ENCODE data around the gene ANKS4B.
"Not testable (repeated sequence)": the region's sequence is repeated elsewhere in the genome, so short reads cannot be mapped to it uniquely, and the experiment has no call there.

The ANKS4B gene

GRCh38 chr16:21218153-21218552 lies 15.3 kb upstream of the ANKS4B start:
- no peak for DNase-seq (ENCODE audit: low read depth)

GRCh38 chr16:21219551-21219950 lies 13.9 kb upstream of the ANKS4B start:
- no peak for DNase-seq (ENCODE audit: low read depth)

GRCh38 chr16:21222495-21223337 lies 10.8 kb upstream of the ANKS4B start:
- no peak for DNase-seq (ENCODE audit: low read depth)

- DNase-seq (ENCODE audit: low read depth), result no peak
These were observed 9.7 kb upstream of the ANKS4B start for GRCh38 chr16:21223787-21224186.

DNA sequence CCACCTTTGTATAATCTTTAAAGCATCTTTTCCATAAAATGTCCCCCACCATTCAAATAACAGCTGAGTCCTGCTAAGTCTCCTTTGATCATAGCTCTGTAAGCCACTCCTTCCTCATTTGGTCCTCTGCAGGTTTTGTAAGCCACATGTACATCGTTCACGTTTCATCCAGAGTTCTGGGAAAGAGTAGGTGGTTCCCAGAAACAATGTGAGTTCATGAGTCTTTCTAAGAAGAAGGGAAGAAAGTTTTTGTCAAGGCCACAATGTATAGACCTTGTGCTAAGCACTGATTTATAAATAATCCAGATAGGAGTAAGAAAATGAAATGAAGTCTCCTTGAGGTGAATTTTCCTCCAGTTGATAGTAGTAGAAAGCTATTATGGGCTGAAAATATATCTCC lies 8.7 kb upstream of the ANKS4B start:
- no peak for DNase-seq (ENCODE audit: low read depth)

- no peak for DNase-seq (ENCODE audit: low read depth)
These were observed 6.8 kb upstream of the ANKS4B start for GRCh38 chr16:21226749-21227148.

DNA sequence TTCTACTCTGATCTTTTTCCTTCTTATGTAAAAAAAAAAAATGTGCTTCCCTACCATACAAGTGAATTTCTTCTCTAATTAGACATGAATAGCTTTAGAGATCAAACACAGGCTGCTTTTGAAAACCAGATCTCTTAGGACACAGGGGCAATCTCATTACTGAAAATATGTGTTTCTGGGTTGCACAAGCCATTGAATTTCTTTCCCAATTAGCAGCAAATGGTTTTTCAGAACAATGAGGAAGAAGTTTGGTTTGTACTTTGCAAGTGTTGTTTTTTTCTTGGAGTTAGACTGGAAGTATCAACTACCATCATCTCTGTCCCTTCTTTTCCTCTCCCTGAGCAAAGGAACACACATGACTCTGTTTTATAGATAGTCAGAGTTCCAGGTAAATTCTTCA lies 5.6 kb upstream of the ANKS4B start:
- DNase-seq (ENCODE audit: low read depth), result no peak

GRCh38 chr16:21228361-21228872 lies 5.1 kb upstream of the ANKS4B start:
- no peak for DNase-seq (ENCODE audit: low read depth)

DNA sequence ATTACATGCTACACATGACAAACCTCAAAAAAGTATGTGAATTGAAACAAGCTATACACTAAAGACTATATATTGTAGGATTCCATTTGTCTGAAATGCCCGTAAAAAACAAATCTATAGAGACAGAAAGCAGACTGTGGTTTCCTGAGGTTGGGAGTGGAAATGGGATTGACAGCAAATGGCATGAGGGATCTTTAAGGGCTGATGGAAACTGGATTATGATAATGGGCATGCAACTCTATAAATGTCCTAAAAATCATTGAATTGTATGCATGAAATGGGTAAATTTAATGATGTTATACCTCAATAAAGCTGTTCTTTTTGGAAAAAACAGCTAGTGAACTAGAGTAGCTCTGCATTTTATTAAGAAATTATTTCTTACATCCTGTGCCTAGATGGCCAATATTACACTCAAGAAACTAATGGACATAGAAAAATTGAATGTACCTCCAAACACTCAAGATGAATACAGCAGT lies 416 bp upstream of the ANKS4B start:
- no peak for DNase-seq (ENCODE audit: low read depth)

DNA sequence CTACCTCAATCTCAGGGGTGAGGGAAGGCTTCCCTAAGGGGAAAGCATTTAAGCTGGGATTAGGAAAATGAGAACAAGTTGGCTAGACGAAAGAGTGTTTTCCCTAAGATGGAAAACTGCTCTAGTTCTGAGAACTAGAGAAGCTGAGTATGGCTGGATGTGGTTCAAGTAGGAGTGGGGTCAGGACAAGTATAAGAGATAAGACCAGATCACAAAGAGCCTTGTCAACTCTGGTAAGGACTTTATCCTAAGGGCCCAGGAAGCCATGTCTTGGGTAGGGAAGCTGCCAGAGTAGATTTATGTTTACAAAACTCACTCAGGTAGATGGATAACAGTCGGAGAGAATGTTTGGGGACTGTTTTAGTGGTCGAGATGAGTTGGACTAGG lies 1.7 kb downstream of the ANKS4B start:
- no peak for DNase-seq (ENCODE audit: low read depth)

GRCh38 chr16:21236831-21237230 lies 3.3 kb downstream of the ANKS4B start:
- no peak for DNase-seq (ENCODE audit: low read depth)

DNA sequence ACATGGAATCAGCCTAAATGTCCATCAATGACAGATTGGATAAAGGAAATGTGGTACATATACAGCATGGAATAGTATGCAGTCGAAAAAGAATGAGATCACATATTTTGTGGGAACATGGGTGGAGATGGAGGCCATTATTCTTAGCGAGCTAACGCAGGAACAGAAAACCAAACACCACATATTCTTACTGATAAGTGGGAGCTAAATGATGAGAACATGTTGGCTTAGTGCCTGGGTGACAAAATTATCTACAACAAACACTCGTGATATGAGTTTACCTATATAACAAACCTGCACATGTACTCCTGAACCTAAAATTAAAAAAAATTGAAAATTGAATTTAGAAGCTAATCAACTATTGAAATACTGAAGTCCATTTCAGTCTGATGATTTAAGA lies 6.1 kb downstream of the ANKS4B start:
- DNase-seq (ENCODE audit: low read depth), result no peak

DNA sequence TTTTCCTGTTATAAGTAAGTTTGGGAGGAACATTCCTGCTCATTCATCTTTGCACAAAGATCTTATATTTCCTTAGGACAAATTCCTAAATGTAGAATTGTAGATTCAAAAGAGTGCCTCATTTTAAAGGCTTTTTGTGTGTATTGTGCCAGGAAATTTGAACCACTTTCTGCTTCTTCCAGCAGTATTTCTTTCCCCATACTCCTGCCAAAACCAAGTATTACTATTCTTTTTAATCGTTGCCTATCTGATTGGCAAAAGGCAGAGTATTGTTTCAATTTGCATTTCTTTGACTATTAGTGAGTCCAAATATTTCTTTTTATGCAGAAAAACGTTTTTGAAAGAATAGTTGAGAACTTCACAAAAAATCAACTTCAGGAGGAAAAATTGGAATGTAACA lies 9.3 kb downstream of the ANKS4B start:
- no peak for DNase-seq (ENCODE audit: low read depth)

DNA sequence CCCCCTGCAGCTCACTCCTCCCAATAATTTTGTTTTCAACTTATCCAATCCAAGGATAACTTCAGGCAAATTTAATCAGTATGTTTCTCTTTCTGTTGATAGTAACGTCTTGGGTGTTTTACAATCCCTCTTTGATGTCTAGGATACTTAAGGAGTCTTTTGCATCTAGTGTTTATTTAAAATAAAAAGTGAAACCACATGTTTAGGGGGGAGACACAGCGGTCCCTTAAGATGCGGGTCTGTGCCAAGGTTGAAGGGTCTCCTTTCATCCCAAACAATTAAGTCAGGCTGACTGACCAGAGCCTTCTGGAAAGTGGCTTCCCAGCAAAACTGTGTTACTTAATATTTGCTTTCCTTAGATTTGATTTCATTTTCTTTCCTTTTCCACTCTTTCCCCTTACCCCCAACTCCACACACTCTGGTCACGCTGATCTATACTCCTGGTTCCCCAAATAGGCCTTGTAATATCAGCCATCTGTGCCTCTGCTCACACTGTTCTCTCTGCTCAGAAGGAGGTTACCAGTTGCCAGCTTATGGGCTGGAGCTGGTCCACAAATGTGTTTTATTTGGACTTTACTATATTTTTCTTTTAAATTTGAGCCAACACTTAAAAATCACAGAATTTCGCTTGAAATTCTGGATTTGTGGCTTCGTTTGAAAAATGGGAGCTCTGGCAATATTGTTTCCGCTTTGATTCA lies 11.2 kb downstream of the ANKS4B start:
- DNase-seq (ENCODE audit: low read depth), result no peak

DNA sequence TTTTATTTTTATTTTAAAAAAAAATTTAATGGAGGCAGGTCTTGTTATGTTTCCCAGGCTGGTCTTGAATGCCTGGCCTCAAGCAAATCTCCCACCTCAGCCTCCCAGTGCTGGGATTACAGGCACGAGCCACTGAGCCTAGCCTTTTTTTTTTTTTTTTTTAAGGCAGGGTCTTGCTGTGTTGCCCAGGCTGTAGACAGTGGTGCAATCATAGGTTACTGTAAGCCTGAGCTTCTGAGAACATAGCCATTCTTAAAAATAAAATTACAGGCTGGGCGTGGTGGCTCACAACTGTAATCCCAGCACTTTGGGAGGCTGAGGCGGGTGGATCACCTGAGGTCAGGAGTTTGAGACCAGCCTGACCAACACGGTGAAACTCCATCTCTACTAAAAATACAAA lies 14.7 kb downstream of the ANKS4B start:
- DNase-seq (ENCODE audit: low read depth), result not testable (repeated sequence)

GRCh38 chr16:21250072-21250923 lies 16.8 kb downstream of the ANKS4B start:
- no peak for DNase-seq (ENCODE audit: low read depth)

DNA sequence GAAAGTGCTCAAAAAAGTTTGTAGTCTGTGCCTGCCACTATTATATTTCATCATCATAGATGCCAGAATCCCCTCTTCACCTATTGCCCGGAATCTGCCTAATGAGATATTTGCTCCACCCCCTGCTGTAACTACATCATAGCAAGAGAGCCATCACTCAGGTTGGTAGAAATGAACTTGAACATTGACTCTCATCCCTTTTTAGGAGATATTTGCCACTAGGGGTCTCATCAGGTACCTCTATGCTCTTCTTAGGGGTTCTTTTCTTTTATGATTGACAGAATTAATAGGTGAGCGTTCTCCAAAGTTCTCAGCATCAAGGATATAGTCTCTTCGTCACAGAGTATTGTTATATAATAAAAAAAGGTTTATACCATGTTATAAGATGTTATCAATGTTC lies 20.0 kb downstream of the ANKS4B start:
- DNase-seq (ENCODE audit: low read depth), result no peak

GRCh38 chr16:21256636-21257035 lies 23.1 kb downstream of the ANKS4B start:
- DNase-seq (ENCODE audit: low read depth), result no peak

DNA sequence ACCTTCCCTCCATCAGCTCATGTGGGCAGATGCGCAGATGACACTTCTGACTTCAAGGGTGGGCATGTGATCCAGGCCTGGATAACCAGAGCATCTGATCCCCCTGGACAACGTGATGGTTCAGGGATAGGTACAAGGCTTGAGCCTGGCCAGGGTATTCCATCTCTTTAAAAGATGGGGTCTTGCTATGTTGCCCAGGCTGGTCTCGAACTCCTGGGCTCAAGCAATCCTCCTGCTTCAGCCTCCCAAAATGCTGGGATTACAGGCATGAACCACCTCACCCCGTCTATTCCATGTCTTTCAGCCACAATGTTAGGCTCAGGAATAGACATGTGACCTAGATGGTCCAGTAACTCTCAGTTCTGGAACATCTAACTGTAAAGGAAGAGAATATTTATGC lies 23.8 kb downstream of the ANKS4B start:
- DNase-seq (ENCODE audit: low read depth), result no peak

DNA sequence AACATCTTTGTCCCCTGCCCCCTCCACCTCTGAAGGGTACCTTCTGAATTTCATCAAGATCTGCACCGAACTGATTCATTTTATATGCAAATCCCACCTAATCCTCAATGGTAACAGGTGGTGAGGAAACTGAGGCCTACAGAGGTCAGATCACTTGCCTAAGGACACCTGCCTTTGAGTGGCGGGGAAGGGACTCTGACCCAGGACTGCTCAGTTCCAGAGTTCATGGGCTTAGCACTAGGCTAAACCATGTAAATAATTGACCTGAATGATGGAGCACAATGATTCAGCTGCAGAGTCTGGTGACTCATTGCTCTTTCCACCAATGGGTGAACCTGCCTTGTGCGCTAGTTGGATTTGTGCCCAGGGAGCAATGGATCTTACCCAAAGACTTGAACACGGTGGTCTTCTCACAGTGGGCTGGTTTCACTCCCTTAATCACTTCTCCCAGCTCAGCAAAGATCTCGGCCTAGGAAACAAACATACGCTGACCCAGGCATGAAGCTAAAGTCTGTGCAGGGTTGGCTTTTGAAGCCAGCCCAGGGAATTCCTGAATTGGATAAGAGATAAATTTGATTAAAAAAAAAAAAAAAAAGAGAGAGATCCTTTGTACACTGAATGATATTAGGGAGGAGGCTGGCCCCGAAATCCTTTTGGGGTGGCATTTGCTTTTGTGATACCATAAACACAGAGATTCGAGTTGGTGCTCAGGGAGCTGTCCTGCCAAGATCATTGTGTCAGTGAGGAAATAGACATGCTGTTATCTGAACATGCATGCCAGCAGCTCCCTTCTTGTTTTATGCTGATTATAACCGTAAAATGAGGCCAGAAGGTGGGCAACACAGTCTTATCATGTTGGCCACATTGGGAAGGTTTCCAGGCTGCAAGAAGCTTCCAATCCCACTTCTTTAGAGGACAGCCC lies 27.6 kb downstream of the ANKS4B start:
- DNase-seq (ENCODE audit: low read depth), result no peak

Data from activated T-helper 9 cell treated with anti-CD3 and anti-CD28 coated beads, Interleukin-2, amount 50 U/mL, for 16 hours (primary cell).